Measurements from ENCODE around the gene MIOX.

The MIOX gene

DNA sequence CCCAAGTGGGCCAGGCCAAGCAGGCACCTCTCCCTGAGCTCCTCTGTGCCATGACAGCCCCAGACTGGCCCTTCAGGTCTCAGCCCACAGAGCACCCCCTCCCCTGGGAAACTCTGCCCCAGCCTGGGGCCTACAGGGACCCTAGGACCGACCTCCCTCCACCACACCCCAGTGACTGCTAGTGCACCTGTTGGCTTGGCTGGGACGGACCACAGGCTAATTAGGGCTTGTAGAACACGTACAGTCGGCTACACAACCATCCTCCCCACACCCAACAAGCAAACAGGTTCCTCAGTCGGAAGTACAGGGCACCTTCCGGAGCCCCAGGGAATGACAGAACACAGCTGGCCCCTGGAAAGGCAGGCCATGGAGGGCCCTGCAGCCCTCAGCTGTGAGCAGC is 16.2 kb upstream of the MIOX start:
- H3K27ac ChIP-seq (ENCODE audit: extremely low read depth, low read depth, low read length): 0 out of 2 replicates have a peak overlapping the region, but pooled peaks have one; percentile 51
- H3K36me3 ChIP-seq (ENCODE audit: control insufficient read depth in 2 of 2, insufficient read depth in 1 of 2, low read length in 2 of 2): peaks cover 4 to 69% of the 10 kb centered on the region in 2 experiments; a peak in 2 of 3 replicates
- ChIA-PET CTCF (interaction anchor here (1.5 to 3.3 kb wide), 3 partner anchors 14 to 55 kb away, joined by 7 to 18 read pairs (median 16); partner anchors contain the start of gene SCO2), POLR2A (interaction anchor here (0.7 to 2.1 kb wide), 8 partner anchors 9 to 55 kb away, joined by 3 to 9 read pairs (median 4); partner anchors contain the start of genes LMF2, NCAPH2 and SCO2)
- peaks cover 26% of the 10 kb centered on the region for H3K4me1 ChIP-seq (ENCODE audit: control insufficient read depth, insufficient read depth, low read length)
- H3K4me3 ChIP-seq (ENCODE audit: low read depth, low read length): no peak overlapping the region
- TF ChIP-seq, protein P1, sequence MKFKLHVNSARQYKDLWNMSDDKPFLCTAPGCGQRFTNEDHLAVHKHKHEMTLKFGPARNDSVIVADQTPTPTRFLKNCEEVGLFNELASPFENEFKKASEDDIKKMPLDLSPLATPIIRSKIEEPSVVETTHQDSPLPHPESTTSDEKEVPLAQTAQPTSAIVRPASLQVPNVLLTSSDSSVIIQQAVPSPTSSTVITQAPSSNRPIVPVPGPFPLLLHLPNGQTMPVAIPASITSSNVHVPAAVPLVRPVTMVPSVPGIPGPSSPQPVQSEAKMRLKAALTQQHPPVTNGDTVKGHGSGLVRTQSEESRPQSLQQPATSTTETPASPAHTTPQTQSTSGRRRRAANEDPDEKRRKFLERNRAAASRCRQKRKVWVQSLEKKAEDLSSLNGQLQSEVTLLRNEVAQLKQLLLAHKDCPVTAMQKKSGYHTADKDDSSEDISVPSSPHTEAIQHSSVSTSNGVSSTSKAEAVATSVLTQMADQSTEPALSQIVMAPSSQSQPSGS (tag by site-specific recombination; IDR thresholded peaks at IDR 0.05; ENCODE audit: low read depth): no peak
- TF ChIP-seq ZNF529 (tag by site-specific recombination; IDR thresholded peaks at IDR 0.05; ENCODE audit: insufficient replicate concordance) (no peak), ZNF140 (tag by site-specific recombination; IDR thresholded peaks at IDR 0.05) (no peak), SCRT1 (tag by site-specific recombination; IDR thresholded peaks at IDR 0.05; ENCODE audit: borderline replicate concordance) (peak; percentile 74; the same call in 1 of the 2 replicates), ZNF335 (tag by site-specific recombination; conservative IDR thresholded peaks at IDR 0.05) (no peak), ZNF776 (tag by site-specific recombination; IDR thresholded peaks at IDR 0.05; ENCODE audit: borderline replicate concordance) (no peak), ZBTB8A (tag by site-specific recombination; IDR thresholded peaks at IDR 0.05) (0 out of 2 replicates have a peak, but pooled peaks have one; percentile 16), ZNF184 (tag by site-specific recombination; IDR thresholded peaks at IDR 0.05) (no peak), ZNF777 (tag by site-specific recombination; IDR thresholded peaks at IDR 0.05; ENCODE audit: borderline replicate concordance) (no peak), ZNF677 (tag by site-specific recombination; IDR thresholded peaks at IDR 0.05) (no peak), ZNF600 (tag by site-specific recombination; IDR thresholded peaks at IDR 0.05) (0 out of 2 replicates have a peak, but pooled peaks have one; percentile 15), SCRT2 (tag by site-specific recombination; IDR thresholded peaks at IDR 0.05) (peak; percentile 88)
- no peaks in the 10 kb centered on the region for H3K9me3 ChIP-seq (ENCODE audit: control insufficient read depth, insufficient read depth, low read depth, low read length)

DNA sequence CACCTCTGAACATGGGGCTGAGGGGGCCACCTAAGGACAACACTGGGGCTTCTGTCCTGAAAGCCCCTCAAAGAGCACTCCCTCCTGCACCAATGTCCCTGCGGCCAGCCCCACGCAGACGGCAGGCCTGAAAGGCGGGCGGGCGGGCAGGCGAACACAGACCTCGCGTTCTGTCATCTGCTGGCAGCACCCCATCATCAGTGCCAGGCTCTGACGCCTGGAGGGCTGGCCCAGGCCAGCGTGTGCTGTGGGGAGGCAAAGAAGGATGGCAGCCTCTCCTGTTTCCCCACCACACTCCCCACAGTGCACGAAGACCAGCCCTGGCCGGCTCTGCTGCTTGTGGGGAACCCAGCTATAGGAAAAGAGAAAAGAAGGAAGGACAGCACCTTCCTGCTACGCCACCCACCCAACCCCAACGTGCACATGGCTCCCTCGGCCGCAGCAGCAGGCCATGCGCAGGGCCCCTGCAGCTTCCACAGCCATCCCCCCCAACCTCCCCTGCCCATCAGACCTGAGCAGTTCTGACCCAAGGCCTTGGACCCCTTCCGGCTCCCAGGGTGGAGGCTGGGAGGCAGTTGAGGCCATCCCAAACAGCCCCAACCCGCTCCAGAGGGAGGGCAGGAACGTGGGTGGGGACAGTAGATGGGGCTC is 15.3 kb upstream of the MIOX start:
- Histone ChIP-seq H3K9me3 (ENCODE audit: control insufficient read depth, insufficient read depth, low read depth, low read length) (no peaks in the 10 kb centered on the region), H3K27ac (ENCODE audit: extremely low read depth, low read depth, low read length) (no peak overlapping the region), H3K36me3 (ENCODE audit: control insufficient read depth in 2 of 2, insufficient read depth in 1 of 2, low read length in 2 of 2) (peaks cover 4 to 61% of the 10 kb centered on the region in 2 experiments; a peak in 2 of 3 replicates), H3K4me3 (ENCODE audit: low read depth, low read length) (no peak overlapping the region), H3K4me1 (ENCODE audit: control insufficient read depth, insufficient read depth, low read length) (peaks cover 27% of the 10 kb centered on the region)
- CTCF ChIA-PET: interaction anchor here (1.6 to 2.7 kb wide), 2 partner anchors 26 to 54 kb away, joined by 16 to 24 read pairs; partner anchors contain the start of gene SCO2
- no peak for TF ChIP-seq ZNF211 (tag by site-specific recombination; IDR thresholded peaks at IDR 0.05; ENCODE audit: low read depth)
- TF ChIP-seq GLIS2 (tag by site-specific recombination; IDR thresholded peaks at IDR 0.05): no peak
- TF ChIP-seq KLF7 (tag by site-specific recombination; IDR thresholded peaks at IDR 0.05; ENCODE audit: borderline replicate concordance): no peak
- peak; percentile 21; the same call in 1 of the 2 replicates for TF ChIP-seq KLF1 (tag by site-specific recombination; IDR thresholded peaks at IDR 0.05)
- TF ChIP-seq GLI4 (tag by site-specific recombination; IDR thresholded peaks at IDR 0.05): no peak
- TF ChIP-seq HOXC10 (CRISPR knock-in tag; IDR thresholded peaks at IDR 0.05): no peak
- 0 out of 2 replicates have a peak, but pooled peaks have one; percentile 7 for TF ChIP-seq EGR2 (tag by site-specific recombination; IDR thresholded peaks at IDR 0.05; ENCODE audit: low read depth)
- TF ChIP-seq ZNF174 (tag by site-specific recombination; IDR thresholded peaks at IDR 0.05): no peak
- no peak for TF ChIP-seq ZSCAN18 (tag by site-specific recombination; IDR thresholded peaks at IDR 0.05)
- peak; percentile 44; the same call in 1 of the 2 replicates for TF ChIP-seq ZFHX2 (tag by site-specific recombination; conservative IDR thresholded peaks at IDR 0.05)
- TF ChIP-seq ZNF670 (tag by site-specific recombination; IDR thresholded peaks at IDR 0.05; ENCODE audit: low read depth): no peak
- TF ChIP-seq ZNF433 (tag by site-specific recombination; IDR thresholded peaks at IDR 0.05; ENCODE audit: low read depth): no peak
- POLR2A ChIA-PET: interaction anchor here (1.3 to 2.1 kb wide), 2 partner anchors 30 to 37 kb away, joined by 3 to 9 read pairs; partner anchors contain the start of genes LMF2 and NCAPH2

All from HEK293 (cell line).